ENCODE results near the gene GALNT13.
"Not testable (repeated sequence)": the region's sequence is repeated elsewhere in the genome, so short reads cannot be mapped to it uniquely, and the experiment has no call there.

GALNT13 gene

DNA sequence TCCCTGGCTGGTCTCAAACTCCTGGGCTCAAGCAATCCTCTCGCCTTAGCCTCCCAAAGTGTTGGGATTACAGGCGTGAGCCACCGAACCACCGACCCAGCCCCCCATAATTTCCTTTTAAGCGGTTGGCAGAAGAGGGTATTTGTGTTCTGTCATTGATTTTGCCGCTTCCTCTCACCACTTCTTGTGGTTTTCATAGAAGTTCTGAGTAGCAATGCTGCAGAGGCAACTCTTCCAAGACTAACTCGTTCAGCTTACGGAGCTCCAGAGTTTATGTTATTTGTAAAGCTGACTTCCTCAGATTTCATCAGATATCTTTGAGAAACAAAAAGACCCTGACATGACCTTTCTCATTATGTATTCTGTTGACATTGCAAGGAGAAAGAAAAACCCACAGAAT lies 565.4 kb downstream of the GALNT13 start:
- no peak for DNase-seq

DNA sequence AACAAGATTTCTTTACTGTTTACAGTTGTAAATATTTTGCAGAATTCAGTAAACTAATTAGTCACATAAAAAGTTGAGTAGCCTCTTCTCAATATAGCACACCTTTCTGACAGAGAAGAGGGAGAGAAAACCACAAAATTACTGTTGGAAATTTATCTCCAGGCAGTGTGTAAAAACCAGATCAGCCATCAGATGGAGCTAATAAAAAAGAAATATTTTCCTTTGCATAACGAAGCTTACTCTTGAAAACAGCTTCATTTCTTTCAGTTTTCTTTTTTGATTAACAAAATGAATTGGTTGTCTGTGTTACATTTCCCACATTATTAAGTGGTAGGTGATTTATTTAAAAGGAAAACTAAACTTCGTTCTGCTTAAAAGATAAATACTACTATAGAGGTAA lies 567.4 kb downstream of the GALNT13 start:
- DNase-seq: no peak

DNA sequence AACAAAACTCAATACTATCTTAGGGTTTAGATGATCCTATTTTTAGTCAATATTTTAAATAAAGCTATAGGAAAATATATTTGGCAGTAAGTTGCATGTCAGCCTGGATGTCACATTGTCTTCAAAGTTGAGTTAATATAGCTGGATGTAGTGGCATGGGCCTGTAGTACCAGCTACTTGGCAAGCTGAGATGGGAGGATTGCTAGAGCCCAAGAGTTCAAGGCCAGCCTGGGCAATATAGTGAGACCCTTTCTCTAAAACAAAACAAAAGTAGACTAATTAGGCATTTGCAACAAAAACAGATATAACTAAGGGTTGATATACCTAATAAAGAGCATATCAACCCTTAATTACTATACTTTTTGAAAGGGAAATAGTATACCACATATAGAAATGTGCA lies 572.2 kb downstream of the GALNT13 start:
- no peak for DNase-seq

DNA sequence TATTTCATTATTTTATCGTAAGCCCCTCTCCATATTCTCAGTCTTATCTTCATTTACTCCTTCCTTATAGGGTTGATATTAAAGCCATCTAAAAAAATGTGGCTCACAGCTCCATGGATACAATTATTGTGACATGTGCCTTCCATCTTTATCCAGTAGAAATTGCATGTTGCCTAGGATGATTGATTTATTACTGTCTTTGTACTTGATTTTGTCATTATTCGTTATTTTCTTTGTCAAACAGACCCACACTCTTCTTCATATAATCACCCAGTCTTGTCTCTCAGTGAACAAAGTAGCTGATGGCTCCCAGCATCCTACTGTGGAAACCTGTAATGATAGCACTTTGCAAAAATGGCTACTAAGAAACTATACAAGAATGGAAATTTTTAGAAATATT lies 574.6 kb downstream of the GALNT13 start:
- DNase-seq: no peak

DNA sequence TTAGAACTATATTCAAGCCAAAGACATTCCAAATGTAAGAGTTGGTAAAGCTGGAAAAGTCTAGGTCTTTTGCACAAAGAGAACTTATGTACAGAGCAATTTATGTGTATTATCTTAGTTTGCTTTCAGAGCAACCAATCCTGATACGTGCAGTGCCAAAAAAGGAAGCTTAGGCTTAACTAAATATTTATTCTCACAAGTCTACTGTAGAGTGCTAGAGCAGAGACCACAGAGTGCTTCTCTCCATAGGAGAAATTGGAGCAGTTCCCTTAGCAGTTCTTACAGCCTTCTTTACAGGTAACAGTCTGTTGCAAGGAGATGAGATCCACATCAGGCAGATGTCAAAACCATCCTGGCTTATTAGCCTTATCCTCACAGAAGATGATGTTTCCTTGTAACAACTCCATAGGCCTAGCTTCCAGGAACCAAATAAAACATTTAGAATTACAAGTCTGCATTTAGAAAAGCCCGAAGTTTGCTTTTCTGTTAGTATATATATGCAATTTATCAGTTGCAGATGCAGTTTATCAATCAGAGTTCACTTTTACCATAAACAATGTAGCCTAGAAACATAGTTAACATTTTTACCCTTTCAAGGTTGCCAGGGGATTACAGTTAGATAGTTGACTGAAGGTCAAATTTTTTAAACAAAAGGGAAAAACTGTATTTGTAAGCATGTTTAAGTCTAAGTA lies 576.2 kb downstream of the GALNT13 start:
- DNase-seq: no peak

DNA sequence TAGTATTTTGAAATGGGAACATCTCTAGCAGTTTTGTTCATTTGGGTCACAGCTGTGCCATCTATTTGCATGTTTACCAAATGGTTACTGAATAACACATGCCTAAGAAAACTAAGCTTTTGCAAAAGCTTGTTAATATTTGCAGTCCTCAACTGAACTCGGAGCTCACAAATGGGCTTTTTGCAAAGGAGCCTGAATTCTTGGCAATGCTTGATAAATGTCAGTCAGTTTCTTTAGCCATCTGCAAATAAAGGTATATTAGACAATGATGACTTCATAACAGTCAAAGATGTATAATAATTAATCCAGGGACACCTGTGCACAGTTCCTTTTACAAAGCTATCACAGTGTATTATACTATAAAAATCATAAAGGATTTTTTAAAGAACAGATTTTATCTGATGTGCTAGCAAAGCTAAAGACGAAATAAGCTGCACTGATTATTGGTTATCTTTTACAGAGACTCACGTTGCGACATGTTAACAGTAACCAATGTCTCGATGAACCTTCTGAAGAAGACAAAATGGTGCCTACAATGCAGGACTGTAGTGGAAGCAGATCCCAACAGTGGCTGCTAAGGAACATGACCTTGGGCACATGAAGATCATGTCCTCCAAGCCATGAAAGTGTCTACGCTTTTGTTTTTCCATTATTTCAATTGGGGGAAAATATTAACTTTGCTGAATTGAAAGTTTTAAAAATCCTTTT lies 578.4 kb downstream of the GALNT13 start:
- DNase-seq: no peak

DNA sequence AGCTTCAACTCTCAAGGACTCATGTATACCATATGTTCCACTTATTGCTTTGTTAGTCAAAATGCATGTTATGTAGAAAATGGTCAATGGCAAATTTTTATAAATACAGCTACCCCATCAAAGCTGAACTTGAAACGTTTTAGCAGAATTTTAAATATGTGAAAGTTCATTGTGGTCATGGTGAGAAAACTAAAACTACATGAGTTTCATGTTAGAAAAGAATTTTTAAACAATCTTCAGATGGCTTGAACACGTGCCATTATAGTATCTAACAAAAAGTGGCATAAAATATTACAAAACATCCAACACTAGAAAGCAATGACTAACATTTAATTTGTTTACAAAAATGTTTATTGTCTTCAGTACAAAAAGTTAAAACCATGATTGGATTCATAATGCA lies 580.7 kb downstream of the GALNT13 start:
- DNase-seq: no peak

DNA sequence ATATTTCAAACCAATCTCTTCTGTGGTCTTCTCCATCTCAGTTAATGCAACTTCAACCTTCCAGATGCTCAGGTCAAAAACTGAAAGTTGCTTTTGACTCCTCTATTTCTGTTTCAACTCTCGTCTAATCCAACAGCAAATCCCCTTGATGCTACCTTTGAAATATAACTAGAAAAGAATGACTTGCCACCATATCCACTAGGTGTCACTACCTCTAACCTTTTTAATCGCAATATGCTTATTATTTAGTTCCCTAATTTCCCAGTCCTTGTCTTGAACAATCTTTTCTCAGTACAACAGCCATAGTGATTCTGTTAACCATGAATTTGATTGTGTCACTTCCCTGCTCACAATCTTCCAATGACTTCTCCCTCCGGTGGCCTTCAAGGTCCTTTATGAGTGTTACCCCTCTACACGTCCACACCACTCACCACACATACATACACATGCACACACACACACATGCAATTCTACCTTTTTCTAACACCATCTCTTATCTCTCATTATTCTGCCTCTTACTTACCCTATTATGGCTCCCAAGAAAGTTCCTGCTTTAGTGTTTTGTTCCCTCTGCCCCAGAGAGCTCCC lies 581.3 kb downstream of the GALNT13 start:
- DNase-seq: no peak

DNA sequence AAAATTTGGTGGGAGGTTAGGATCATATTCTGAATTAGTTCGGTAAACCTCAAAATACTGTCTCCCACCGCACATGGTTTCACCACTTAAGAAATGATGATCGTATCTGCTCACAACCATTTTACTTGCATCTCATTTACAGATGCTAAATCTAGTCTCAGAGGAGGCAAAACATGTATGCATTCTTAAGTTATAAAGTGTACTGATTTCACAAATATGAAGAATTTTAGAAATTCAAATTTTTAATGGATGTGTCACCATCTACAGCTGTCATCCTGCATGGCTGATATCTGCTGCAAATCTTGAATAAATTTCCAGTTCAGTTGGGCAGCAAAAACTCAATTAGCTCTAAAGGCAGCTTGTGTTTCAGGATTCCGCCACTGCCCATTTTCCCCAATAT lies 583.4 kb downstream of the GALNT13 start:
- DNase-seq: no peak

DNA sequence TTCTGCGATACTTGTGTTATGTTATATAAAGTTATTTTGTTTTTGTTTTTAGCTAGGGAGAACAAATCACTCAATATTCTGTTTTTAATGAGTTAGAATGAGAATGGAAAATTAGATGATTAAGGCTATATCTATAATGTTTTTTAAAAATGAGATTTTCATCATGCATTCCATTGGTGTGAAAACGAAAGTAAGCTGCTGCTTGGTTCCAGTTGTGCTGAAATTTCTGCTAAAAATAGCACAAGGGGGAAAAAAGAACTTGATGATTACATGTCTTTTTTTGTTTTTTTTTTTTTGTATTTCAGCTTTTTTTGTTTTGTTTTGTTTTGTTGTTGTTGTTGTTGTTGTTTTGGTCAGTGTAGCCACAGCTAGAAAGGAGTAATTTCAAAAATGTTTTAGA lies 584.1 kb downstream of the GALNT13 start:
- DNase-seq: no peak

DNA sequence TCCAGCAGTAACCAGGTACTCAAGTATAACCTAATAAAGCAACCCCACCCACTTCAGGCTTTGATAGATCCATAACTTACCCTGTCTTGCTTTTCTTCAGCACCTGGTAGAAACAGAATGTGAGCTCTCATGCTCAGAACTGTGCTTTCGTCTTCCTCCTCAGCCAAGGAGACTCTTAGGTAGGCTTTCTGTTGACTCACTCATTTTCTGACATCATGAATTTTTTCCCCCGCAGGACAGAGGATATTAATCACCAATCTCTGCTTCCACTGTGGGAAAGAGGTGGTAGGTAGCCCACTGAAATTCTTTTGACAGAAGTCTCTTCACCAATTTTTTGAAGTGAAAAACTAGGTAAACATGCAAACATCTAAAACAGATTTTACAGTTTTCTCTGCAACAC lies 585.6 kb downstream of the GALNT13 start:
- DNase-seq: no peak

DNA sequence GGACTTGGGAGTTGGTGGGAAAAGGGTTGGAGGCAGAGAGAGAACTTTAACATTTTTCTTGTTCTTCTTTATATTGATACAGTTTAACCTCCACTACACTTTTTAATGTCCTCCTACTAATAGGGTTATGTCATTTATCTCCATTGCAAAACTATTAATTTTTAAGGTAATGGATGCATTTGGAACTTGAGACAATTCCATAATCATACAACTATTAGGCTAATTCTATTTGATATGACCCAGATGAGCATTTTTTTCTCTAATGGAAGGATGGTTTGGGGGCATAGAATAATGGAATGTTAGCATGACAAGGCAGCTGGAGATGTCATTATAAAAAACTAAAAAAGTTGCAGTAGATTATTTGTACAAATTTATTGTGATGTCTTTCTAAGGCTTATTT lies 587.6 kb downstream of the GALNT13 start:
- no peak for DNase-seq

DNA sequence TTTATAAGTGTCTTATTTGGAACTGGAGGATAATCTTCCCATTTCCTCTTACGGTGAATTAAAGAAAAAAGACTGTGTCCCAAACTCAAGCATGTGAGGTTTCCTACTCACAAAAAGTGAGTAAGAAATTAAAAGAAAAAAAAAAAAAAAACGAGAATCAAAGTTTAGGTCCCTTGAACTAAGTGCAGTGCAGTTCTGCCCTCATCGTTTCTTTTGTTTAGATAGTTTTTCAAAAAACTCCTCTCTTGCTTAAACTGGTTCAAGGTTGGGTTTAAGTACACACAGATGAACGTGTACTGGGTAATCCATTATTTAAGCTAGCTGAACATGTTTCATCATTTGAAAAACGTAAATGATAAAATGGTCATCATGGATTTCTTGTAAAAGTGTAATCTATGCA lies 590.9 kb downstream of the GALNT13 start:
- DNase-seq: no peak

DNA sequence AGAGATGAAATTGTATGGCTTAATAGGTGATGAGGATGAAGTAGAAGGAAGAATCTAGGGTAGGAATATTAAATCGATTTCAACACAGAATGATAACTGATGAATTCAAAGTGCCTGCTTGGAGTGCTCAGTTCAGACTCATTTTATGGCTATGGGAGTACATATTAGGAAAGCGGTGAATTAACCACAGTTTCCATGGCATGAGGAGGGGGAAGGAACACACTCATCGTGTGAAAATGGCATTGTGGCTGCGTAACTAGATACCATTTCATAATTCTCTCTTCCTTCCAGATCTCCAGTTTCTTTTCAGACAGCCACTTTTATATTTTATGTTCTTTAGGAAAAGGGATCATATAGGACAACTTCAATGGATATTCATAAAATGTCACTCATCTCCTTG lies 594.5 kb downstream of the GALNT13 start:
- DNase-seq: no peak

DNA sequence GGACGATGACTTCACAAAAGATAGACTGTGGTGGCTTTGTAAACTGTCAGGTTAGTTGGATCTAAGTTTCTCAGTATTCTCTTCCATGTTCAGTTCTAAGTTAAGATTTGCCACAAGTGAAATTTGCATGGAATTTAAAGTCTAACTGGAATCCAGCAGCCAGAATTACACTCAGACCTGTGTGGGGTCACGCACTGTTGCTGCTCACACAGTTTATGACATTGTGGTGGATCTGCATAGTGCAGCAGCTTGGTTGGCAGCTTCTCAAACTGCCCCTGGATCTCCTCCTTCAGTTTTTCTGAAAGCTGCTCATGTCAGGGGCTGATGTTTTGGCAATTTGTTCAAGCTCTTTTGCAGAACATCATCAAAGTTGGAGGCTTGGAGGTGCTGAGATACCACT lies 598.7 kb downstream of the GALNT13 start:
- no peak for DNase-seq

DNA sequence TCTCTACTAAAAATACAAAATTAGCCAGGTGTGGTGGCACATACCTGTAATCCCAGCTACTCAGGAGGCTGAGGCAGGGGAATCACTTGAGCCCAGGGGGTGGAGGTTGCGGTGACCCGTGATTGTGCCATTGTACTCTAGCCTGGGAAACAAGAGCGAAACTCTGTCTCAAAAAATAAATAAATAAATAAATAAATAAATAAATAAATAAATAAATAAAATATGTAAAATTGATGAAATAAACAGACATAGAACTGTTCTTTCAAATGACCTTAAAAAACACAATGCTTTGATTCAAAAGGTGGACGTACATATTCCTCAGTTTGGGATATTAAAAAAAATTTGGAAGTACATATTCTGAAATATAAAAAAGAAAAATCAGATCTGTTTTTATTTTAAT lies 599.8 kb downstream of the GALNT13 start:
- not testable (repeated sequence) for DNase-seq

DNA sequence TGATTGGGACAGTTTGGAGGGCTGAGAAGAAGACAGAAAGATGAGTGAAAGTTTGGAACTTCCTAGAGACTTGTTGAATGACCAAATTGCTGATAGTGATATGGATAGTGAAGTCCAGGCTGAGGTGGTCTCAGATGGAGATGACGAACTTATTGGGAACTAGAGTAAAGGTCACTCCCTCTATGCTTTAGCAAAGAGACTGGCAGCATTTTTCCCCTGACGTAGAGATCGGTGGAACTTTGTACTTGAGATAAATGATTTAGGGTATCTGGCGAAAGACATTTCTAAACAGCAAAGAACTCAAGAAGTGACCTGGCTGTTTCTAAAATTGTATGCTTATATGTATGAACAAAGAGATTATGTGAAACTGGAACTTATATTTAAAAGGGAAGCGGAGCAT lies 605.6 kb downstream of the GALNT13 start:
- DNase-seq: no peak

DNA sequence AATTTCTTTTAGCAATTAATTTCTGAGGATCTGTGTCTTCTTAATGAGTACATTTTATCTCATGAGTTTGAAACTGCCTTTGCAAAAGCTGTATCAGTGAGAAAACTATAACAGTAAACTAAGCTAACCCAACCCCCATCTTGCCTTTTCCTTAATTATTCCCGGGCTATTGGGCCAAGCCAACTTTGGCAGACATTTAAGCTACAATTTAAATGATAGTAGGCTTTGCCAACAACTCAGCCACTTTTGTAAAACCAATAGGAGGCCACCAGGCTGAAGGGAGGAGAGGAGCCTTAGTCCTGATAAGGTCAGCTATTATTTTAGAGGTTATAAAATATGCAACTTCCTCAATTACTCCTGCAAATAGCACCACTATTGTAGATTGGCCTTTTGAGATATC lies 608.8 kb downstream of the GALNT13 start:
- DNase-seq: no peak

DNA sequence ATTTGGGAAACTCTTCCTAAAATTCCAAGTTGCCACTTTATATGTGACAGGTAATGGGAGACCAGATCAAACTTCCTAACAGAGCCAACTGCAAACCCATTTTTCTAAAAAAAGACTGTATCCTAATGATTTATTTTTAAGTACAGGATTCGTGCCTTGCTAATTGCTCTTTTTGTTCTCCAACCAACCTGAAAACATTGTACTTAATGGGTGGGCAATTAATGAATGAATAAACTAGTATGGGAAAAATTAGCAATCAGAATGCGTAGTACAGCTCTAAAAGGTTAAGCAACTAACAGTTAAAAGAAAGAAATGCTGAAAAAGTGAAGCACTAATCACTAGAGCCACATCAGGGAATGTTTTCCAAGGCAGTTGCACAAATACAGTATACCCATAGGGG lies 609.6 kb downstream of the GALNT13 start:
- no peak for DNase-seq

DNA sequence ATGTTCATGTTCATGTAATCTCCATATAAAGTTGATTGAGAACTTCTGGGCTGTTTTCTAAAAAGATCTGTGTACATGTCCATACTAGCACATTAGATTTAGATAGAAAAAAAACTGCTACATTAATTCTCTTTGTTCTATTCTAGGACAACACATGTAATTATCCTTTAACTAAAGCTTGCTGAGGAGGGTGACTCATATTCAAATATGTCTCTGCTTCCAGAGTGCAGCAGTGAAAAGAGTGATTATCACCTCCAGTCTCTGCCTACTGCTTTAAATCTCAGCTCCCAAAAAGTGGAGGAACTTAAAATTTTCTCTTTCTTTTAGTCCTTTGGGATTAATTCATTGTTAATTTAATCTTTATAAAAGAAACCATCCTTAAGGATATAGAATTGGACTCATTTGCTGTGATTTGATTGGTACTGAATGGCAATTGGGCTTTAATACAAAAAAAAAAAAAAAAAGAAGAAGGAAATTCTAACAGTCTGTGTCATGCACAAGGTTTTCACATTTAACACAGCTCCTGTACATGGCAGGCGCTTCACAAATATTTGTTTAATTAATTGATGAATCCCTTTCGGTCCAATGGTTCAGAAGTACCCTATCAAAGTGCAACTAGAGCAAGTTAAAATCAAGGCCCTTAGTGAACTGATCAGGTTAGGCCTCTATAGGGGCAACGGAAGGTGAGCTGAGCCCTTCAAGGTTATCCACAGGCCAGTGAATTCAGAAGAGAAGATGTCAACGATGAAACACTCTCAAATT lies 612.8 kb downstream of the GALNT13 start:
- DNase-seq: no peak

DNA sequence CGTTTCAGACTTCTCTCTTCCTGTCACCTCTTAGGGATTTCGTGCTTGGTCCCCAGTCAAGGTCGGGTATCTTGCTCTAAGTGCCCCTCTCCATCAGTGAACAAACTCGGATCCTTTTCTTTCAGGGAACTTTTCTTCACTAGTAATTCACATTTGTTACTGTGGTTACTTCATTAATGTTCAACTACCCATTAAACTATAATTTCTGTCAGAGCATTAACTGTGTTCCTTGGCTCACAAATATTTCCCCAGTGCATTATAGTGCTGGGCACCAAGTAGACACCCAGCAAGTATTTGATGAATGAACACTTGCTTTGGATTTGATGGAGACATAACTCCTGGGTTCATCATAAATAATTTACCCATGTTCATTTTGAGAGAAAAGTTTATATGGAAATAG lies 617.1 kb downstream of the GALNT13 start:
- no peak for DNase-seq

DNA sequence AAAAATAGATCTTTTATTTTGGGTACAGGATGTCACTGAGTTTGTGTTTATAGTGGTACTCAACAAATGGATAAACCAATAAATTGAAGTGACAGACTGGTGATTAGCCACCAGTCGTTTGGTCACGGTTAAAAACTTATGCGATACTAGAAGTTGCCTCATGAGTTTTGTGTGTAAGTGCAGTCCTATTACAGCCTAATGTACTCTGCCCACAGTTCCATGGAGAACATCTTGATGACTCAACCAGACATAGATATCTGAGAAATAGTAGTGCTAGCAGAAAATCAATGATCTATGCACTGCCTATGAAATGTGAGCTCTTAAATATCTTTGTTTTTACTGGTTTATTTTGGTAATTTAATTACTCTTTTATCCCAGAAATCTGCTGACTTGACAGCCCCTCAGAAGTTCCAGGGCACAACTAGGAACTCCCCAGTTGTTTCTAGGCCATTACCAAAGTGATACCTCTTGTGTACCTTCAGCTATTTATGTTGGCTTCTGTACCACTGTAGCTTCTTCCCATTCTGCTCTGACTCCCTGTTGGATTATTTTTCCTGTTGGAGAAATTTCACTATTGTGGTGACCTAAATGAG lies 617.6 kb downstream of the GALNT13 start:
- DNase-seq: no peak

DNA sequence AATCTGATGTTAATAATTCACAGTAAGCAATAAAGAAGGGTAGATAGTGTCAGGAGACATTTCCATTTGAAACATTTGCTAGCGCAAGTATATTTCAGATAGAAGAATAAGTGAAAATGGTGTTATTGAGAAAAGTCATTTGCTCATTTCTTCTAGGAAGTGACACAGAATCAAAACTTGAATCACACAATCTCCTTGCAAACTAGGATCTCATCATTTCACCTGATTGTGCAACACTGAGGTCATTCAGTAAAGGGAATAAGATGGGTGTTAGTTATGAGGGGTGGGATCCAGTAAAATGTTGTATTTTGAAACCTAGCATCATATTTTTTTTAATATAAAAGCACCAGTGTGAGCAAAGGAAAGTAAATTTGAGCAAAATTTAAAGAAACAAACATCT lies 618.8 kb downstream of the GALNT13 start:
- DNase-seq: no peak
